Measurements from ENCODE around the gene TBC1D7.

GRCh38 chr6:13298446-13298845 is 29.9 kb downstream of the TBC1D7 start:
- no peak for TF ChIP-seq POLR2A (IDR thresholded peaks at IDR 0.05; ENCODE audit: extremely low read depth, insufficient read length)
- TF ChIP-seq, protein P1, sequence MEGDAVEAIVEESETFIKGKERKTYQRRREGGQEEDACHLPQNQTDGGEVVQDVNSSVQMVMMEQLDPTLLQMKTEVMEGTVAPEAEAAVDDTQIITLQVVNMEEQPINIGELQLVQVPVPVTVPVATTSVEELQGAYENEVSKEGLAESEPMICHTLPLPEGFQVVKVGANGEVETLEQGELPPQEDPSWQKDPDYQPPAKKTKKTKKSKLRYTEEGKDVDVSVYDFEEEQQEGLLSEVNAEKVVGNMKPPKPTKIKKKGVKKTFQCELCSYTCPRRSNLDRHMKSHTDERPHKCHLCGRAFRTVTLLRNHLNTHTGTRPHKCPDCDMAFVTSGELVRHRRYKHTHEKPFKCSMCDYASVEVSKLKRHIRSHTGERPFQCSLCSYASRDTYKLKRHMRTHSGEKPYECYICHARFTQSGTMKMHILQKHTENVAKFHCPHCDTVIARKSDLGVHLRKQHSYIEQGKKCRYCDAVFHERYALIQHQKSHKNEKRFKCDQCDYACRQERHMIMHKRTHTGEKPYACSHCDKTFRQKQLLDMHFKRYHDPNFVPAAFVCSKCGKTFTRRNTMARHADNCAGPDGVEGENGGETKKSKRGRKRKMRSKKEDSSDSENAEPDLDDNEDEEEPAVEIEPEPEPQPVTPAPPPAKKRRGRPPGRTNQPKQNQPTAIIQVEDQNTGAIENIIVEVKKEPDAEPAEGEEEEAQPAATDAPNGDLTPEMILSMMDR (IDR thresholded peaks at IDR 0.05; ENCODE audit: low read depth, low read length), result no peak
- TF ChIP-seq, protein P2, sequence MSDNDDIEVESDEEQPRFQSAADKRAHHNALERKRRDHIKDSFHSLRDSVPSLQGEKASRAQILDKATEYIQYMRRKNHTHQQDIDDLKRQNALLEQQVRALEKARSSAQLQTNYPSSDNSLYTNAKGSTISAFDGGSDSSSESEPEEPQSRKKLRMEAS (IDR thresholded peaks at IDR 0.05; ENCODE audit: low read depth, low read length), result no peak

Data from NB4 (cell line).